ENCODE data around the gene GMIP.

Gene GMIP

GRCh38 chr19:19627621-19628500 lies 15.6 kb downstream of the GMIP start, which contains the start of gene LPAR2:
Gene LPAR2, minus strand, starts transcription at chr19:19628220. Its CDS starts 945 bp downstream, at chr19:19627275.
- H3K4me3 ChIP-seq (ENCODE audit: low read depth, low read length) = peak within 1 kb of the TSS; percentile 79
- TF ChIP-seq, protein P1, sequence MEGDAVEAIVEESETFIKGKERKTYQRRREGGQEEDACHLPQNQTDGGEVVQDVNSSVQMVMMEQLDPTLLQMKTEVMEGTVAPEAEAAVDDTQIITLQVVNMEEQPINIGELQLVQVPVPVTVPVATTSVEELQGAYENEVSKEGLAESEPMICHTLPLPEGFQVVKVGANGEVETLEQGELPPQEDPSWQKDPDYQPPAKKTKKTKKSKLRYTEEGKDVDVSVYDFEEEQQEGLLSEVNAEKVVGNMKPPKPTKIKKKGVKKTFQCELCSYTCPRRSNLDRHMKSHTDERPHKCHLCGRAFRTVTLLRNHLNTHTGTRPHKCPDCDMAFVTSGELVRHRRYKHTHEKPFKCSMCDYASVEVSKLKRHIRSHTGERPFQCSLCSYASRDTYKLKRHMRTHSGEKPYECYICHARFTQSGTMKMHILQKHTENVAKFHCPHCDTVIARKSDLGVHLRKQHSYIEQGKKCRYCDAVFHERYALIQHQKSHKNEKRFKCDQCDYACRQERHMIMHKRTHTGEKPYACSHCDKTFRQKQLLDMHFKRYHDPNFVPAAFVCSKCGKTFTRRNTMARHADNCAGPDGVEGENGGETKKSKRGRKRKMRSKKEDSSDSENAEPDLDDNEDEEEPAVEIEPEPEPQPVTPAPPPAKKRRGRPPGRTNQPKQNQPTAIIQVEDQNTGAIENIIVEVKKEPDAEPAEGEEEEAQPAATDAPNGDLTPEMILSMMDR (IDR thresholded peaks at IDR 0.05; ENCODE audit: borderline replicate concordance, insufficient read depth, low read depth, low read length) = no peak

- H3K4me3 ChIP-seq (ENCODE audit: low read depth, low read length) = peak overlapping the region; percentile 79
- TF ChIP-seq, protein P1 (IDR thresholded peaks at IDR 0.05; ENCODE audit: borderline replicate concordance, insufficient read depth, low read depth, low read length) = no peak
Observed at GRCh38 chr19:19626516-19627472, 16.7 kb downstream of the GMIP start.

- TF ChIP-seq, protein P1 (IDR thresholded peaks at IDR 0.05; ENCODE audit: borderline replicate concordance, insufficient read depth, low read depth, low read length) = no peak
- no peak overlapping the region for H3K4me3 ChIP-seq (ENCODE audit: low read depth, low read length)
Observed at GRCh38 chr19:19624032-19624570, 19.4 kb downstream of the GMIP start.

DNA sequence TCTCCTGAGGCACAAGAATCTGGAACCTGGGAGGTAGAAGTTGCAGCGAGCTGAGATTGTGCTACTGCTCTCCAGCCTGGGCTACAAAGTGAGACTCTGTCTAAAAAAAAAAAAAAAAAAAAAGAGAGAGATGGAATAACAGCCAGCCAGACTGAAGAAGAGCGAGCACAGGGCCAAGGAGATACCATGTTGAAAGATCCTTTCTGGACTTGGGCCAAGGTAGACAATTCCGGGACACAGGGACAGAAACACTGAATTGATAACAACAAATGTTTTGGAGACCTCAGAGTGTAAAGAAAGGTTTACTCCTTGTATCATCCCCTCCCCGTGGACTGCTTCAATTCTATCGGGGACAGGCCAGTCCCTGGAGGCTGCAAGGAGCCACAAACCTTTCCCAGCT lies 20.1 kb downstream of the GMIP start:
- TF ChIP-seq, protein P1 (IDR thresholded peaks at IDR 0.05; ENCODE audit: borderline replicate concordance, insufficient read depth, low read depth, low read length) = no peak
- H3K4me3 ChIP-seq (ENCODE audit: low read depth, low read length) = no peak overlapping the region

DNA sequence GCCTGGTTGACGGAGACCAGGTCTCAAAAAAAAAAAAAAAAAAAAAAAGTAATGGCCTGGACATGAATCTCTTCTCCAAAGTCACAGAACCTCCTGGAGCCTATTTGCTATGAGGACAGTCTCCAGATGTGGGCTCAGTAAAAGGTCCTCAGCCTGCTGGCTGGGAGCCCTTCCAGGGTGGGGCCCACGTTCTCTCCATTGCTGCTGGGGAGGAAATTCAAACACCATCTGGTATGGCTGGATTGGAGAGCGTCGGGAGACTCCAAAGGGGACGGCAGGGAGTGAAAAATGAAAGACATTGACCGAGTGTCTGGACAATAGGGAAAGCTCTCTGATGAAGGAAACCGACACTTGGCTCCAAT lies 23.6 kb downstream of the GMIP start:
- H3K4me3 ChIP-seq (ENCODE audit: low read depth, low read length) = no peak overlapping the region
- TF ChIP-seq, protein P1 (IDR thresholded peaks at IDR 0.05; ENCODE audit: borderline replicate concordance, insufficient read depth, low read depth, low read length) = no peak

DNA sequence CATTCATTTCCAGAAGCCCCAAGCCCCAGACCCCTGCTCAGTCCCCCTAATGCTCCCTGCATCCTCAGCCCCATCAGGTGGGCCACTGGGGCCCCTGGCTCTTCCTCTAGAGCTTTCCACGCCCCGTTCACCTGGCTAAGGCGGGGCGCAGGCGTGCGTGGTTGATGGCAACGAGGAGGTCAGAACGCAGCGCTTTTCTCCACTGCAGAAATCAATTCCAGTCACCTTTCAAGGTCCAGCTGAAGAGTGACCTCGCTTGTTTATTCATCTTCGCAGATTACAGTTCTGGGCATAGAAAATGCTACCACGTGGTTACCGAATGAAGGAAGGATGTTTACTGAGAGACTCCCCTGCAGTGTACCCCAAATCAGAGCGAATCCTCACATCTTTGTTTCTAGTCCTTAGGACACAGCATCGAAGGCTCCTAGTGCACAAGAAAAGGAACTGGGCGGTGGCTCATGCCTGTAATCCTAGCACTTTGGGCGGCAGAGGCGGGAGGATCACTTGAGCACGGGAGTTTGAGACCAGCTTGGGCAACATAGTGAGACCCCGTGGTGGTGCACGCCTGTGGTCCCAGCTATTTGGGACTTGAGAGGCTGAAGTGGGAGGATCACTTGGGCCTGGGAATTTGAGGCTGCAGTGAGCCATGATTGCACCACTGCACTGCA lies 24.1 kb downstream of the GMIP start:
- TF ChIP-seq, protein P1 (IDR thresholded peaks at IDR 0.05; ENCODE audit: borderline replicate concordance, insufficient read depth, low read depth, low read length) = no peak
- H3K4me3 ChIP-seq (ENCODE audit: low read depth, low read length) = peak overlapping the region; percentile 43
